ENCODE results near the gene GNA14.

DNA sequence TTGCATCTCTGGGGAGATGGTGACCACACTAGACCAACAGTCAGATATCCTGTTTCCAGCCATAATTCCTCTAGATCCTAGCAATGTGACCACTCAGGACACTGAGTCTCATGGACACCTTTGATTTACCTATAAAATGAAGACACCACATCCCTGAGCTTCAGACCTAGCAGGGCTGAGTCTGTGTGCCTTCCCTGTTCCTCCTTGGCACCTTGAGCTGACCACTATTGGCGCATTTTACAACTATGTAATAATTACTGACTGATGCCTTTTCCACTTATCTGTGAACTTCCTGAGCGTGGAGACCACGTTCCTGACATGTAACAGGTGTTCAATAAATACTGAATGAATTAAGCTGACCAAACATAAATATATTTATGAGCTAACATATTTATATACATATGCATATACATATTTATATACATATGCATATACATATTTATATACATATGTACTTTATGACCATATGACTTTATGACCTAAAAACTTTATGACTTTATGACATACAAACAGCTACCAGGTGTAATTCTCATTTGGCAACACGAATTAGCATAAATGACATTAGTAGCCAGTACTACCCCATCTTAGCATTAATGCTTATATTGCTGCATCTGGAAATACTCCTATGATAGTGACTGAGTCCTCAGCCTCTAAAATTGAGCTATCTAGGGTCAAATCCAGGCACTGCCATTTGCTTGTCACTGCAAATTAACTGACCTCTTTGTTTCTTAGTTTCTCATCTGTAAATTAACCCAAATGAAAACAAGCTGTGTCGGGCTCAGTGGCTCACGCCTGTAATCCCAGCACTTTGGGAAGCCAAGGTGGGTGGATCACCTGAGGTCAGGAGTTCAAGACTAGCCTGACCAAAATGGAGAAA, 150.6 kb downstream of the GNA14 start:
- TF ChIP-seq TP53 (CRISPR knock-in tag; IDR thresholded peaks at IDR 0.05) (no peak), SMC3 (IDR thresholded peaks at IDR 0.05) (no peak), POLR2A (IDR thresholded peaks at IDR 0.05; ENCODE audit: low read length) (no peak), RAD21 (conservative IDR thresholded peaks at IDR 0.05 in 1 of 2, IDR thresholded peaks at IDR 0.05 in 1 of 2) (no peak), ZFP36 (IDR thresholded peaks at IDR 0.05; ENCODE audit: borderline replicate concordance, partially characterized antibody) (no peak), RCOR1 (IDR thresholded peaks at IDR 0.05; ENCODE audit: low read depth, low read length) (no peak), RNF2 (IDR thresholded peaks at IDR 0.05; ENCODE audit: borderline replicate concordance, low read depth) (no peak)
- TF ChIP-seq, protein P1, sequence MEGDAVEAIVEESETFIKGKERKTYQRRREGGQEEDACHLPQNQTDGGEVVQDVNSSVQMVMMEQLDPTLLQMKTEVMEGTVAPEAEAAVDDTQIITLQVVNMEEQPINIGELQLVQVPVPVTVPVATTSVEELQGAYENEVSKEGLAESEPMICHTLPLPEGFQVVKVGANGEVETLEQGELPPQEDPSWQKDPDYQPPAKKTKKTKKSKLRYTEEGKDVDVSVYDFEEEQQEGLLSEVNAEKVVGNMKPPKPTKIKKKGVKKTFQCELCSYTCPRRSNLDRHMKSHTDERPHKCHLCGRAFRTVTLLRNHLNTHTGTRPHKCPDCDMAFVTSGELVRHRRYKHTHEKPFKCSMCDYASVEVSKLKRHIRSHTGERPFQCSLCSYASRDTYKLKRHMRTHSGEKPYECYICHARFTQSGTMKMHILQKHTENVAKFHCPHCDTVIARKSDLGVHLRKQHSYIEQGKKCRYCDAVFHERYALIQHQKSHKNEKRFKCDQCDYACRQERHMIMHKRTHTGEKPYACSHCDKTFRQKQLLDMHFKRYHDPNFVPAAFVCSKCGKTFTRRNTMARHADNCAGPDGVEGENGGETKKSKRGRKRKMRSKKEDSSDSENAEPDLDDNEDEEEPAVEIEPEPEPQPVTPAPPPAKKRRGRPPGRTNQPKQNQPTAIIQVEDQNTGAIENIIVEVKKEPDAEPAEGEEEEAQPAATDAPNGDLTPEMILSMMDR (IDR thresholded peaks at IDR 0.05) = no peak
- TF ChIP-seq, protein P2, sequence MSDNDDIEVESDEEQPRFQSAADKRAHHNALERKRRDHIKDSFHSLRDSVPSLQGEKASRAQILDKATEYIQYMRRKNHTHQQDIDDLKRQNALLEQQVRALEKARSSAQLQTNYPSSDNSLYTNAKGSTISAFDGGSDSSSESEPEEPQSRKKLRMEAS (IDR thresholded peaks at IDR 0.05) = no peak
